K562 (cell line): ENCODE measurements around the gene FAM169A. TPM values are rescaled to one million over a fixed set of nuclear protein-coding genes. Genes with fewer than 3 reads are reported as not detected.

ENCODE experiments used
- ATAC-seq: fragments of 200-7000 bp; cut with Tn5 transposase; 3 replicates; pipeline ENCODE4 v1.9.1; 2020; ENCODE audit warnings: moderate library complexity
- Bru-seq: library from RNA; stranded (reverse); fragments of 400-500 nt; gene quantifications from one replicate; lab custom pipeline; 2021; lab: Mats Ljungman, UMichigan
- BruChase-seq, 2 experiments: library from RNA; stranded (reverse); fragments of 400-500 nt; gene quantifications; one replicate each; lab custom pipeline; 2021; lab: Mats Ljungman, UMichigan
- BruUV-seq: library from RNA; stranded (reverse); fragments of 400-500 nt; replicated peaks from 2 replicates; lab custom pipeline; 2021; lab: Mats Ljungman, UMichigan
- CTCF ChIA-PET: fragments of 300-600 bp; formaldehyde crosslinking; extraction: SDS; loops from one replicate; lab custom pipeline; 2021; ENCODE audit warnings: low intra/inter-chr PET ratio; lab: Yijun Ruan, JAX
- POLR2A ChIA-PET: fragments of 300-600, 350-650 bp; sonication (Branson Sonifier 250); formaldehyde crosslinking; extraction: SDS; loops from one replicate; lab custom pipeline; 2021; ENCODE audit warnings: antibody characterized with exemption, inconsistent platforms; lab: Yijun Ruan, JAX
- DNase-seq, 4 experiments: peaks; one replicate each; pipeline versions ENCODE4 v3.0.0 to v3.0.0-alpha.2; 2011 to 2018; ENCODE audit warnings: low spot score in 3 of 4, mixed read lengths in 3 of 4; ENCODE audit errors: extremely low read depth in 1 of 4
- FAIRE-seq: peaks from 2 replicates; lab custom pipeline; 2011; peaks lifted over from hg19 to GRCh38; lab: Jason Lieb, UNC
- H2AFZ ChIP-seq: 2 replicates; pipeline ENCODE4 v1.6.0; 2011; ENCODE audit warnings: low read depth, low read length, control low read depth, inconsistent platforms
- H3K27ac ChIP-seq: fragments of 200-600 bp; 3 replicates; pipeline ENCODE4 v1.8.0; 2011; ENCODE audit warnings: low read depth, mild to moderate bottlenecking, control low read depth, inconsistent platforms, low read length, moderate library complexity, mixed read lengths; ENCODE audit errors: extremely low read depth
- H3K27me3 ChIP-seq, 2 experiments: fragments of 300-600 bp in 1 of 2; 2 replicates in 1 of 2; 3 replicates in 1 of 2; pipeline versions ENCODE4 v1.6.0 to v1.8.0; 2011; ENCODE audit warnings: inconsistent platforms in 2 of 2, low read length in 2 of 2, mild to moderate bottlenecking in 1 of 2, mixed read lengths in 1 of 2, moderate library complexity in 1 of 2; ENCODE audit not compliant: control insufficient read depth in 2 of 2, insufficient read depth in 2 of 2
- H3K36me3 ChIP-seq: fragments of 300-600 bp; 3 replicates; pipeline ENCODE4 v1.8.0; 2011; ENCODE audit warnings: mild to moderate bottlenecking, low read length, inconsistent platforms; ENCODE audit not compliant: control insufficient read depth, insufficient read depth
- H3K4me1 ChIP-seq, 2 experiments: fragments of 200-600 bp in 1 of 2; replicated peaks in 1 of 2; 2 replicates in 1 of 2; 3 replicates in 1 of 2; pipeline versions ENCODE4 v1.5.1 to v1.8.0; 2011; ENCODE audit warnings: inconsistent platforms in 2 of 2, low read length in 2 of 2, mild to moderate bottlenecking in 1 of 2, mixed read lengths in 1 of 2, moderate library complexity in 1 of 2; ENCODE audit not compliant: control insufficient read depth in 2 of 2, insufficient read depth in 2 of 2
- H3K4me2 ChIP-seq: 2 replicates; pipeline ENCODE4 v1.6.1; 2011; ENCODE audit warnings: low read length, control low read depth, inconsistent platforms, mixed read lengths; ENCODE audit not compliant: insufficient read depth
- H3K4me3 ChIP-seq: fragments of 200-600 bp; sonication (generic), shearing (Covaris generic); 2 replicates; pipeline ENCODE4 v1.5.1; 2016; ENCODE audit warnings: control low read depth, inconsistent platforms
- H3K79me2 ChIP-seq: fragments of 200-600 bp; 3 replicates; pipeline ENCODE4 v1.8.0; 2011; ENCODE audit warnings: low read length, inconsistent platforms; ENCODE audit not compliant: control insufficient read depth, insufficient read depth
- H3K9ac ChIP-seq, 2 experiments: 2 replicates each; pipeline versions ENCODE4 v1.6.0 to v1.6.1; 2011; ENCODE audit warnings: low read depth in 2 of 2, low read length in 2 of 2, control low read depth in 1 of 2, inconsistent platforms in 1 of 2, mild to moderate bottlenecking in 1 of 2, mixed read lengths in 1 of 2; ENCODE audit not compliant: insufficient read depth in 1 of 2
- H3K9me1 ChIP-seq: one replicate; pipeline ENCODE4 v1.6.0; 2011; ENCODE audit warnings: inconsistent platforms, mild to moderate bottlenecking, low read length, moderate library complexity; ENCODE audit not compliant: control insufficient read depth, insufficient read depth
- H3K9me3 ChIP-seq: replicated peaks from 2 replicates; pipeline ENCODE4 v1.5.1; 2011; ENCODE audit warnings: low read depth, low read length, inconsistent platforms; ENCODE audit not compliant: control insufficient read depth, insufficient read depth
- H4K20me1 ChIP-seq: replicated peaks from 2 replicates; pipeline ENCODE4 v1.6.1; 2011; ENCODE audit warnings: low read length, inconsistent platforms, mixed read lengths; ENCODE audit not compliant: control insufficient read depth, insufficient read depth
- HIVEP1 ChIP-seq: fragments of 250-450 bp; sonication (Bioruptor Pico); IDR thresholded peaks from 2 replicates; pipeline ENCODE4 v1.4.0; 2020; ENCODE audit warnings: mild to moderate bottlenecking
- TCF15 ChIP-seq: fragments of 250-450 bp; sonication (Bioruptor Pico); IDR thresholded peaks from 2 replicates; pipeline ENCODE4 v1.8.0; 2022; ENCODE audit warnings: moderate library complexity, mild to moderate bottlenecking, inconsistent platforms
- WGBS: fragments of 100-300 bp; shearing (Covaris generic); methylation state at CpG from one replicate; pipeline ENCODE4 v1.1.6; 2016; ENCODE audit warnings: low coverage, mixed read lengths; ENCODE audit not compliant: insufficient coverage; ENCODE audit errors: missing lambda C conversion rate; 5-methylcytosine and 5-hydroxymethylcytosine counted together
- in situ Hi-C: fragments of 300-500 bp; cut with MboI; formaldehyde crosslinking; loops from 4 replicates; pipeline ENCODE4 v1.15.0; 2018; ENCODE audit warnings: inconsistent platforms, mixed read lengths
- intact Hi-C: fragments of 100-400 bp; cut with micrococcal nuclease; formaldehyde crosslinking; loops from 2 replicates; pipeline ENCODE4 v1.14.2; 2022
- long read RNA-seq, 3 experiments: library from polyadenylated mRNA in 2 of 3; library from RNA in 1 of 3; unstranded in 2 of 3; stranded (forward) in 1 of 3; transcript quantifications; one replicate each; pipeline ENCODE4 v2.0.0, GENCODE V29; 2019 to 2022
- polyA minus RNA-seq, 3 experiments: library from RNA; depleted of rRNA, polyadenylated mRNA; stranded (reverse); fragments of >200 nt; gene quantifications; 2 replicates each; pipeline ENCODE4 v1.2.3, GENCODE V29; 2011
- polyA plus RNA-seq, 8 experiments: library from polyadenylated mRNA; depleted of rRNA in 4 of 8; stranded (reverse) in 5 of 8; unstranded in 3 of 8; fragments of >200 nt; fragmentation: Nextera tagmentation in 2 of 8; fragmentation: Illumina TruSeq in 1 of 8; extraction: Ambion mirVana in 2 of 8; extraction: Trizol in 1 of 8; gene quantifications; 2 replicates each; pipeline versions ENCODE4 v1.2.1 to v1.2.3, GENCODE V29; 2011 to 2014; ENCODE audit warnings: inconsistent platforms in 1 of 8, missing spikeins in 1 of 8
- total RNA-seq, 7 experiments: library from RNA; depleted of rRNA in 6 of 7; stranded (reverse); fragments of >200 nt in 6 of 7; fragmentation: Illumina TruSeq in 2 of 7; extraction: Trizol in 2 of 7; gene quantifications; 2 replicates each; pipeline versions ENCODE4 v1.2.1 to v1.2.3, GENCODE V29; 2011 to 2021; ENCODE audit warnings: low replicate concordance in 1 of 7

The FAM169A gene
- total RNA-seq (2011; cell fraction: chromatin; rRNA removed; ENCODE audit: low replicate concordance), result not detected in 2 replicates
- not detected in 2 replicates for total RNA-seq (2011; cell fraction: nucleolus; rRNA removed)
- not detected in 2 replicates for total RNA-seq (2011; cell fraction: nucleoplasm; rRNA removed)
- total RNA-seq (2014; rRNA removed), result not detected in 2 replicates
- total RNA-seq (2014; rRNA removed; fragmentation: Illumina TruSeq; extraction: Trizol), result not detected in 2 replicates
- not detected in 2 replicates for total RNA-seq (2015; rRNA removed; fragmentation: Illumina TruSeq; extraction: Trizol)
- 0.04 and 0.07 TPM in 2 replicates for total RNA-seq (2021)
- polyA plus RNA-seq (2011; rRNA removed), result not detected in 2 replicates
- not detected in 2 replicates for polyA plus RNA-seq (2011; cell fraction: cytosol; rRNA removed)
- polyA plus RNA-seq (2011; cell fraction: nucleus; rRNA removed), result not detected in 2 replicates
- polyA plus RNA-seq (2012), result 0.01 TPM in 1 of 2 replicates, not detected in the other
- not detected in 2 replicates for polyA plus RNA-seq (2014; fragmentation: Illumina TruSeq; extraction: Trizol)
- under 1 TPM in 1 of 2 experiments, not detected in 1; 0.01 TPM for polyA plus RNA-seq (2014; fragmentation: Nextera tagmentation; extraction: Ambion mirVana)
- not detected in 2 replicates for polyA plus RNA-seq (2014; rRNA removed)
- polyA minus RNA-seq (2011; rRNA and poly(A)+ RNA removed), result not detected in 2 replicates
- polyA minus RNA-seq (2011; cell fraction: cytosol; rRNA and poly(A)+ RNA removed), result not detected in 2 replicates
- polyA minus RNA-seq (2011; cell fraction: nucleus; rRNA and poly(A)+ RNA removed), result not detected in 2 replicates
- percentile 9 among the genes with signal in this experiment for Bru-seq, nascent RNA
- BruChase-seq, experiment 1, labeled RNA remaining after a 2-hour chase, result percentile 10 among the genes with signal in this experiment
- BruChase-seq, experiment 2, labeled RNA remaining after a 6-hour chase, result percentile 9 among the genes with signal in this experiment
- long read RNA-seq, experiment 1, result 0 reads
- long read RNA-seq, experiment 2, result 0 reads
- long read RNA-seq, experiment 3, result 0 reads

- Histone ChIP-seq H3K9ac (no peak within 1 kb of the TSS), H3K36me3 (no peaks in the 10 kb centered on the region), H2AFZ (no peak within 1 kb of the TSS), H3K4me1 (no peaks in the 10 kb centered on the region; a peak in 1 of 5 replicates), H3K27me3 (peaks cover 0 to 8% of the 10 kb centered on the region in 2 experiments; a peak in 3 of 5 replicates), H3K9me1 (no peaks in the 10 kb centered on the region), H3K79me2 (no peaks in the 10 kb centered on the region), H3K4me3 (no peak within 1 kb of the TSS)
- ATAC-seq (no peak), DNase-seq (no peak)
- WGBS, result 71% methylated on average over 6 of the region's 119 CpGs
- BruUV-seq, result no TSS peak
- intact Hi-C loops, result no loop called here
- TF ChIP-seq TCF15 (CRISPR knock-in tag), result no peak
- TF ChIP-seq HIVEP1 (CRISPR knock-in tag), result no peak
- TF ChIP-seq, all 486 proteins: peak for 0
- Histone ChIP-seq H3K27ac (no peak within 1 kb of the TSS), H4K20me1 (no peaks in the 10 kb centered on the region), H3K4me2 (no peak within 1 kb of the TSS), H3K9me3 (no peaks in the 10 kb centered on the region)
- in situ Hi-C loops, result no loop called here
- ChIA-PET POLR2A (no interaction called here), CTCF (no interaction called here)
- FAIRE-seq, result no peak
These were observed at the start of gene FAM169A for GRCh38 chr5:74865804-74866595. Gene FAM169A, minus strand, starts transcription at chr5:74866387. Its CDS starts 24,711 bp downstream, at chr5:74841676.
